Measurements from ENCODE around the gene RPL18. TPM values are rescaled to one million over a fixed set of nuclear protein-coding genes. Genes with fewer than 3 reads are reported as not detected.
"Not testable (repeated sequence)": the region's sequence is repeated elsewhere in the genome, so short reads cannot be mapped to it uniquely, and the experiment has no call there.

RPL18 gene
- total and polyA plus RNA-seq, 5 donors, result 606 to 965 (median 705) TPM

- peaks cover 7% of the 10 kb centered on the region for H3K4me1 ChIP-seq (ENCODE audit: control insufficient read depth, insufficient read depth, low read length)
- H3K4me3 ChIP-seq (ENCODE audit: low read length), result peak overlapping the region; percentile 57
- H3K9me3 ChIP-seq (ENCODE audit: control insufficient read depth, low read length), result no peaks in the 10 kb centered on the region
- no peaks in the 10 kb centered on the region for H3K27me3 ChIP-seq (ENCODE audit: control insufficient read depth, insufficient read depth)
- ATAC-seq, result no peak
- DNase-seq, result peak in 2 of 3 donors; percentile 82 to 87
- H3K27ac ChIP-seq (ENCODE audit: low read length), result peak overlapping the region; percentile 81
- intact Hi-C loops (cut with DNase I), result no loop called here
- WGBS, result 1% methylated on average over 35 of the region's 35 CpGs
Measured at GRCh38 chr19:48635966-48636858, 17.2 kb upstream of the RPL18 start.

GRCh38 chr19:48635263-48635965 lies 16.4 kb upstream of the RPL18 start:
- Histone ChIP-seq H3K27ac (ENCODE audit: low read length) (peak overlapping the region; percentile 95), H3K4me3 (ENCODE audit: low read length) (peak overlapping the region; percentile 57), H3K9me3 (ENCODE audit: control insufficient read depth, low read length) (no peaks in the 10 kb centered on the region), H3K4me1 (ENCODE audit: control insufficient read depth, insufficient read depth, low read length) (peaks cover 7% of the 10 kb centered on the region), H3K27me3 (ENCODE audit: control insufficient read depth, insufficient read depth) (no peaks in the 10 kb centered on the region)
- peak; percentile 36 to 42 for ATAC-seq
- peak; percentile 65 to 91 (median 90) for DNase-seq
- 2% methylated on average over 67 of the region's 67 CpGs for WGBS
- intact Hi-C loops (cut with DNase I), result no loop called here

GRCh38 chr19:48634424-48635262 lies 15.7 kb upstream of the RPL18 start:
- H3K27me3 ChIP-seq (ENCODE audit: control insufficient read depth, insufficient read depth), result no peaks in the 10 kb centered on the region
- intact Hi-C loops (cut with DNase I), result no loop called here
- H3K9me3 ChIP-seq (ENCODE audit: control insufficient read depth, low read length), result no peaks in the 10 kb centered on the region
- peaks cover 7% of the 10 kb centered on the region for H3K4me1 ChIP-seq (ENCODE audit: control insufficient read depth, insufficient read depth, low read length)
- ATAC-seq, result peak; percentile 57 to 63
- WGBS, result 7% methylated on average over 37 of the region's 37 CpGs
- peak overlapping the region; percentile 57 for H3K4me3 ChIP-seq (ENCODE audit: low read length)
- H3K27ac ChIP-seq (ENCODE audit: low read length), result peak overlapping the region; percentile 95
- DNase-seq, result peak; percentile 97 to 99 (median 99)

- peak overlapping the region; percentile 73 for H3K27ac ChIP-seq (ENCODE audit: low read length)
- DNase-seq (no peak), ATAC-seq (no peak)
- peaks cover 7% of the 10 kb centered on the region for H3K4me1 ChIP-seq (ENCODE audit: control insufficient read depth, insufficient read depth, low read length)
- H3K4me3 ChIP-seq (ENCODE audit: low read length), result peak overlapping the region; percentile 6
- no peaks in the 10 kb centered on the region for H3K9me3 ChIP-seq (ENCODE audit: control insufficient read depth, low read length)
- 44% methylated on average over 7 of the region's 7 CpGs for WGBS
- no peaks in the 10 kb centered on the region for H3K27me3 ChIP-seq (ENCODE audit: control insufficient read depth, insufficient read depth)
- intact Hi-C loops (cut with DNase I), result no loop called here
Measured at GRCh38 chr19:48634036-48634342, 15.0 kb upstream of the RPL18 start.

GRCh38 chr19:48633148-48634035 lies 14.4 kb upstream of the RPL18 start:
- no peaks in the 10 kb centered on the region for H3K9me3 ChIP-seq (ENCODE audit: control insufficient read depth, low read length)
- no peaks in the 10 kb centered on the region for H3K27me3 ChIP-seq (ENCODE audit: control insufficient read depth, insufficient read depth)
- H3K4me3 ChIP-seq (ENCODE audit: low read length), result no peak overlapping the region
- intact Hi-C loops (cut with DNase I), result no loop called here
- H3K27ac ChIP-seq (ENCODE audit: low read length), result peak overlapping the region; percentile 73
- no peak for ATAC-seq
- 72% methylated on average over 22 of the region's 22 CpGs for WGBS
- DNase-seq, result peak; percentile 38 to 71 (median 68)
- peaks cover 7% of the 10 kb centered on the region for H3K4me1 ChIP-seq (ENCODE audit: control insufficient read depth, insufficient read depth, low read length)

GRCh38 chr19:48632692-48633147 lies 13.7 kb upstream of the RPL18 start:
- no peaks in the 10 kb centered on the region for H3K27me3 ChIP-seq (ENCODE audit: control insufficient read depth, insufficient read depth)
- ATAC-seq, result no peak
- peak in 1 of 3 donors; percentile 44 for DNase-seq
- intact Hi-C loops (cut with DNase I), result no loop called here
- no peaks in the 10 kb centered on the region for H3K9me3 ChIP-seq (ENCODE audit: control insufficient read depth, low read length)
- peaks cover 7% of the 10 kb centered on the region for H3K4me1 ChIP-seq (ENCODE audit: control insufficient read depth, insufficient read depth, low read length)
- no peak overlapping the region for H3K4me3 ChIP-seq (ENCODE audit: low read length)
- no peak overlapping the region for H3K27ac ChIP-seq (ENCODE audit: low read length)

GRCh38 chr19:48632286-48632685 lies 13.3 kb upstream of the RPL18 start:
- intact Hi-C loops (cut with DNase I); H3K27ac ChIP-seq (ENCODE audit: low read length): not testable (repeated sequence)
- 91% methylated on average over 11 of the region's 11 CpGs for WGBS

GRCh38 chr19:48631225-48631624 lies 12.2 kb upstream of the RPL18 start:
- Histone ChIP-seq H3K4me3 (ENCODE audit: low read length) (no peak overlapping the region), H3K27ac (ENCODE audit: low read length) (peak overlapping the region; percentile 86), H3K4me1 (ENCODE audit: control insufficient read depth, insufficient read depth, low read length) (peaks cover 7% of the 10 kb centered on the region), H3K9me3 (ENCODE audit: control insufficient read depth, low read length) (no peaks in the 10 kb centered on the region), H3K27me3 (ENCODE audit: control insufficient read depth, insufficient read depth) (no peaks in the 10 kb centered on the region)
- intact Hi-C loops (cut with DNase I), result no loop called here
- DNase-seq, result no peak
- 56% methylated on average over 3 of the region's 3 CpGs for WGBS
- ATAC-seq, result no peak

More at GRCh38 chr19:48632286-48632685, 13.3 kb upstream of the RPL18 start:
- ATAC-seq; H3K4me3 ChIP-seq (ENCODE audit: low read length); H3K4me1 ChIP-seq (ENCODE audit: control insufficient read depth, insufficient read depth, low read length); H3K9me3 ChIP-seq (ENCODE audit: control insufficient read depth, low read length); H3K27me3 ChIP-seq (ENCODE audit: control insufficient read depth, insufficient read depth); DNase-seq: not testable (repeated sequence)

GRCh38 chr19:48630296-48631063 lies 11.5 kb upstream of the RPL18 start:
- Histone ChIP-seq H3K27ac (ENCODE audit: low read length) (peak overlapping the region; percentile 86), H3K4me1 (ENCODE audit: control insufficient read depth, insufficient read depth, low read length) (peaks cover 7% of the 10 kb centered on the region), H3K4me3 (ENCODE audit: low read length) (no peak overlapping the region), H3K27me3 (ENCODE audit: control insufficient read depth, insufficient read depth) (no peaks in the 10 kb centered on the region), H3K9me3 (ENCODE audit: control insufficient read depth, low read length) (no peaks in the 10 kb centered on the region)
- DNase-seq (peak; percentile 88 to 96 (median 94)), ATAC-seq (peak; percentile 32 to 44)
- intact Hi-C loops (cut with DNase I), result no loop called here
- 14% methylated on average over 47 of the region's 47 CpGs for WGBS

Measured in right cardiac atrium (tissue), 5 donors.